Progenitor cell of endocrine pancreas (in vitro differentiated cells): ENCODE data around the gene DMGDH. TPM values are rescaled to one million over a fixed set of nuclear protein-coding genes. Genes with fewer than 3 reads are reported as not detected.
A peak's percentile ranks its signal among the peaks of the same experiment; 100 is the strongest.

Source experiments
- DNase-seq: peaks from one replicate; pipeline ENCODE4 v3.0.0; 2021; ENCODE audit warnings: low spot score; ENCODE audit not compliant: unreplicated experiment
- H3K27ac Mint-ChIP-seq: 2 replicates; pipeline ENCODE4 v1.8.0; 2021; ENCODE audit warnings: mild to moderate bottlenecking, moderate library complexity, mixed read lengths
- H3K27me3 Mint-ChIP-seq: 2 replicates; pipeline ENCODE4 v1.8.0; 2021; ENCODE audit warnings: mixed read lengths
- H3K36me3 Mint-ChIP-seq: 2 replicates; pipeline ENCODE4 v1.8.0; 2022; ENCODE audit warnings: mixed read lengths; ENCODE audit not compliant: insufficient read depth
- H3K4me1 Mint-ChIP-seq: 2 replicates; pipeline ENCODE4 v1.8.0; 2021; ENCODE audit warnings: low read depth, mixed read lengths
- H3K4me3 Mint-ChIP-seq: 2 replicates; pipeline ENCODE4 v1.8.0; 2021; ENCODE audit warnings: low read depth, mild to moderate bottlenecking, moderate library complexity, mixed read lengths
- H3K9me3 Mint-ChIP-seq: 2 replicates; pipeline ENCODE4 v1.8.0; 2021; ENCODE audit warnings: low read depth, mixed read lengths
- CTCF ChIP-seq: fragments of 200-600 bp; sonication (generic); IDR thresholded peaks from one replicate; pipeline ENCODE4 v1.5.0; 2021; ENCODE audit warnings: antibody characterized with exemption, mild to moderate bottlenecking; ENCODE audit not compliant: unreplicated experiment
- total RNA-seq: library from RNA; stranded (reverse); gene quantifications from 2 replicates; pipeline ENCODE4 v1.2.1, GENCODE V29; 2021

Gene DMGDH
- total RNA-seq, 1 donor from 2014 or later: 0.84 TPM

DNA sequence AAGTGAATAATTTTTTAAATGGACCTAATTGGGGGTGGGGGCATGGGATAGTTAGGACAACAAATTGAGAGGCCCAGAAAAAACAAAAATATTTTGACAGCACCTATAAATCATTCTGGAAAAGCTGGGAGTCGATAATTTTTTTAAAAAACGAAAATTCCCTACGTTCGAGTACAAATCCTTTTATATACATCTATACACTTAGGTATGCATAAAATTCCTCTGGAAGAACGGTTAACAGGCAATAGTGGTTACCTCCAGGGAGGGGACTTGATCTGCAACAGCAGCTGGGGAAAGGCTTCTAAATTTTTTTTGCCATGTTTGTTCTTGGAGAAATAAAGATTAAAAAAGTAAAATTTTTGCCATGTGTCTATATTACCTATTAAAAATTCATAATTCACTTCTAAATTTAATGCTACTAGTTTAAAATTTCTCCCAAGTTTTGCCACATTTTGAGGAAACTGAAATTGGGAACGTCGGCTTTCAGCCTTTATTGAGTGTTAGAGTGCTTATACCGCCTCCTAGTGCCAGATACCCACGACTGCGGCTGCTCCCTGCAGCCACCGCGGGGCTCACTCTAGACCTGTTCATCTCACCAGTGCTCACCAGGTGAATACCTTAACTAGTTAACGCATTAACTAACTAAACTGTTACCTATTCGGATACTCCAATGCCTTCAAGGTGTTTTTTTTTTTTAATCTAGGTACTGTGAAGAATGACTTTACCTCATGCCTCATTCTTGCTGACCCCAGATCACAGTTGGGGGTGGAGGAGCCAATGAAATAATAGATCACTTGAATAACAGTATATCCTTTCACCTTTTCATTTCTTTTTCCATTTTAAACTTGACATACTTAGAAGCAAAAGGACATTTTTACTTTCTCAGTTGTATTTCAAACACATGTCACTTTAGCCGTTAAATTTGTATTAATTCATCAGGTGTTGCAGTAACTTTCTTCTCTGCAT is 40.3 kb upstream of the DMGDH start:
- H3K36me3 Mint-ChIP-seq: no peaks in the 10 kb centered on the region
- no peak overlapping the region for H3K27ac Mint-ChIP-seq
- peak; percentile 58 for TF ChIP-seq CTCF
- H3K4me3 Mint-ChIP-seq: no peak overlapping the region
- DNase-seq: no peak
- peaks cover 46% of the 10 kb centered on the region for H3K27me3 Mint-ChIP-seq
- peaks cover 18% of the 10 kb centered on the region for H3K4me1 Mint-ChIP-seq
- H3K9me3 Mint-ChIP-seq: no peaks in the 10 kb centered on the region

- H3K36me3 Mint-ChIP-seq: no peaks in the 10 kb centered on the region
- H3K9me3 Mint-ChIP-seq: no peaks in the 10 kb centered on the region
- H3K4me3 Mint-ChIP-seq: no peak overlapping the region
- TF ChIP-seq CTCF: no peak
- peaks cover 21% of the 10 kb centered on the region for H3K4me1 Mint-ChIP-seq
- H3K27ac Mint-ChIP-seq: no peak overlapping the region
- no peak for DNase-seq
- H3K27me3 Mint-ChIP-seq: peaks cover 41% of the 10 kb centered on the region
Measured at GRCh38 chr5:79108792-79109191, 39.3 kb upstream of the DMGDH start.

- Mint-ChIP-seq H3K27me3 (peaks cover 34% of the 10 kb centered on the region), H3K36me3 (no peaks in the 10 kb centered on the region), H3K4me3 (no peak overlapping the region), H3K27ac (no peak overlapping the region), H3K9me3 (no peaks in the 10 kb centered on the region), H3K4me1 (peaks cover 21% of the 10 kb centered on the region)
- no peak for DNase-seq
- TF ChIP-seq CTCF: no peak
Measured at GRCh38 chr5:79108086-79108485, 38.6 kb upstream of the DMGDH start.

GRCh38 chr5:79107020-79107796 is 37.7 kb upstream of the DMGDH start:
- Mint-ChIP-seq H3K36me3 (no peaks in the 10 kb centered on the region), H3K27ac (no peak overlapping the region), H3K4me3 (no peak overlapping the region), H3K27me3 (peaks cover 26% of the 10 kb centered on the region), H3K9me3 (no peaks in the 10 kb centered on the region), H3K4me1 (peaks cover 21% of the 10 kb centered on the region)
- TF ChIP-seq CTCF: no peak
- no peak for DNase-seq

- TF ChIP-seq CTCF: no peak
Measured at GRCh38 chr5:79105868-79106267, 36.4 kb upstream of the DMGDH start.

More at GRCh38 chr5:79105868-79106267, 36.4 kb upstream of the DMGDH start:
- Mint-ChIP-seq H3K27ac (no peak overlapping the region), H3K36me3 (no peaks in the 10 kb centered on the region), H3K4me3 (no peak overlapping the region), H3K9me3 (peaks cover 6% of the 10 kb centered on the region), H3K27me3 (peaks cover 12% of the 10 kb centered on the region), H3K4me1 (peaks cover 15% of the 10 kb centered on the region)
- no peak for DNase-seq
